Testis (tissue), 2 donors: ENCODE measurements around the gene DIO2.

Experiments used
- POLR2A ChIP-seq: fragments of 450-650 bp; IDR thresholded peaks from one replicate; pipeline ENCODE4 v1.6.1; 2017; ENCODE audit warnings: antibody characterized with exemption, mild to moderate bottlenecking, moderate library complexity
- TF ChIP-seq, protein P1 (sequence below), 3 experiments: fragments of 450-650 bp in 2 of 3; fragments of 200-600 bp in 1 of 3; sonication (generic) in 1 of 3; IDR thresholded peaks; one replicate each; pipeline ENCODE4 v1.5.1; 2016 to 2019; ENCODE audit warnings: antibody characterized with exemption in 3 of 3, mild to moderate bottlenecking in 2 of 3, moderate library complexity in 1 of 3

DNA sequence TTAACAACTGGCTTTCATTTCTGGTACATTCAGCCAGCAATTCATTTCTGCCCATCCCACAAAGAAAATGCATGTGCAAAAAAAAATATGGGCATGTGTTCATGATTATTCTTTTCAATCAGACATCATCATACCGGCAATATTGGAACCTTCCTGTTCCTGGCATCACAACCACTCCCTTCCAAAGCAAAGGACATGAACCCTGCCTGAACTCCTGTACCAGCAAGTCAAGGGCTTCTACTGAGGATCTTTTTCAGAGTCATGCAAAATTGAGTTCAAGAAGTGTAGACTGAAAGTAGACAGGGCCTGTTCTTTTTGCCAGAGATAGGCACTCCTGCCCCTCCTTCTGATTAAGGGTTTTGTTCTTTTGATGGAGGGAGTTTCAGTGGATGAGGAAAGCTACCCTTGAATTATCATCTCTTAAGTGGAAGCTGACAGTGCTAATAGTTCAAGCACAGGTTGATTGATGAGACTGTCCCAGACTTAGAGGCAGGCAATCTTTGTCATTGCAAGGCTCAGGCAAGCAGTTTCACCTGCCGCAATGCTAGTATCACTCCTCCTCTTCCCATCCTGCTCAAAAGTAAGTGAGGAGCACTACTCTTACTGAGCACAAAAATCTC, 22.3 kb upstream of the DIO2 start:
- TF ChIP-seq, protein P1, sequence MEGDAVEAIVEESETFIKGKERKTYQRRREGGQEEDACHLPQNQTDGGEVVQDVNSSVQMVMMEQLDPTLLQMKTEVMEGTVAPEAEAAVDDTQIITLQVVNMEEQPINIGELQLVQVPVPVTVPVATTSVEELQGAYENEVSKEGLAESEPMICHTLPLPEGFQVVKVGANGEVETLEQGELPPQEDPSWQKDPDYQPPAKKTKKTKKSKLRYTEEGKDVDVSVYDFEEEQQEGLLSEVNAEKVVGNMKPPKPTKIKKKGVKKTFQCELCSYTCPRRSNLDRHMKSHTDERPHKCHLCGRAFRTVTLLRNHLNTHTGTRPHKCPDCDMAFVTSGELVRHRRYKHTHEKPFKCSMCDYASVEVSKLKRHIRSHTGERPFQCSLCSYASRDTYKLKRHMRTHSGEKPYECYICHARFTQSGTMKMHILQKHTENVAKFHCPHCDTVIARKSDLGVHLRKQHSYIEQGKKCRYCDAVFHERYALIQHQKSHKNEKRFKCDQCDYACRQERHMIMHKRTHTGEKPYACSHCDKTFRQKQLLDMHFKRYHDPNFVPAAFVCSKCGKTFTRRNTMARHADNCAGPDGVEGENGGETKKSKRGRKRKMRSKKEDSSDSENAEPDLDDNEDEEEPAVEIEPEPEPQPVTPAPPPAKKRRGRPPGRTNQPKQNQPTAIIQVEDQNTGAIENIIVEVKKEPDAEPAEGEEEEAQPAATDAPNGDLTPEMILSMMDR (IDR thresholded peaks at IDR 0.05): no peak
- TF ChIP-seq POLR2A: no peak
